PC-3 (cell line): ENCODE measurements around the gene BHLHE23.

Experiments used
- EZH2 ChIP-seq: fragments of 300-600 bp; sonication (generic); IDR thresholded peaks from one replicate; pipeline ENCODE4 v1.6.1; 2017; ENCODE audit warnings: antibody characterized with exemption, mild to moderate bottlenecking, low read length; ENCODE audit not compliant: unreplicated experiment
- EZH2phosphoT487 ChIP-seq: fragments of 300-600 bp; sonication (generic); IDR thresholded peaks from 2 replicates; pipeline ENCODE4 v1.6.1; 2018; ENCODE audit warnings: mild to moderate bottlenecking, antibody characterized with exemption, low read length, borderline replicate concordance
- TF ChIP-seq, protein P1 (sequence below): fragments of 300-600 bp; sonication (generic); conservative IDR thresholded peaks from 2 replicates; pipeline ENCODE4 v1.5.1; 2017; ENCODE audit warnings: antibody characterized with exemption, low read depth, mild to moderate bottlenecking, low read length

DNA sequence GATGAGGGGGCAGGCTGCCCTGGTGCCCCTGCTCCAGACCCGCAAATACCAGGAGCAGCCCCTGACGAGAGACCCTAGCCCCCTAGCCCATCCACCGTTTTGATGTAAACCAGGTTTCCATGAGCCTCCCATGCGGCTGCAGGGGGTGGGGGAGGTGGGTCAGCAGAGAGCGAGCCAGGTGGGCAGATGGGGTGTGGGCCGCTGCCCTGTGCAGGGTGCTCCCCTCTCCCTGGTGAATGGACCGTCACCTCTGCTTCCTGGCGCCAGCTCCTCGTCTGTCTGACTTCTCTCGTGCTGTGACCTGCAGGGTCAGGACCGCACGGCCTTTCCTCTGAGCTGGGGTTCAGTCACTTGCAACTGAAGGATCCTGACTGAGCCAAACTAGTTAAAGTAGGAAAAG is 15.7 kb upstream of the BHLHE23 start:
- TF ChIP-seq, protein P1, sequence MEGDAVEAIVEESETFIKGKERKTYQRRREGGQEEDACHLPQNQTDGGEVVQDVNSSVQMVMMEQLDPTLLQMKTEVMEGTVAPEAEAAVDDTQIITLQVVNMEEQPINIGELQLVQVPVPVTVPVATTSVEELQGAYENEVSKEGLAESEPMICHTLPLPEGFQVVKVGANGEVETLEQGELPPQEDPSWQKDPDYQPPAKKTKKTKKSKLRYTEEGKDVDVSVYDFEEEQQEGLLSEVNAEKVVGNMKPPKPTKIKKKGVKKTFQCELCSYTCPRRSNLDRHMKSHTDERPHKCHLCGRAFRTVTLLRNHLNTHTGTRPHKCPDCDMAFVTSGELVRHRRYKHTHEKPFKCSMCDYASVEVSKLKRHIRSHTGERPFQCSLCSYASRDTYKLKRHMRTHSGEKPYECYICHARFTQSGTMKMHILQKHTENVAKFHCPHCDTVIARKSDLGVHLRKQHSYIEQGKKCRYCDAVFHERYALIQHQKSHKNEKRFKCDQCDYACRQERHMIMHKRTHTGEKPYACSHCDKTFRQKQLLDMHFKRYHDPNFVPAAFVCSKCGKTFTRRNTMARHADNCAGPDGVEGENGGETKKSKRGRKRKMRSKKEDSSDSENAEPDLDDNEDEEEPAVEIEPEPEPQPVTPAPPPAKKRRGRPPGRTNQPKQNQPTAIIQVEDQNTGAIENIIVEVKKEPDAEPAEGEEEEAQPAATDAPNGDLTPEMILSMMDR, result no peak
- no peak for TF ChIP-seq EZH2
- TF ChIP-seq EZH2phosphoT487, result no peak
